Heart left ventricle (tissue), 13 donors: ENCODE data around the gene SAMD4B.

ENCODE experiments used
- POLR2A ChIP-seq, 2 donors: fragments of 450-650 bp; IDR thresholded peaks; one replicate each; pipeline ENCODE4 v1.6.1; 2017; ENCODE audit warnings: antibody characterized with exemption in 2 of 2, mild to moderate bottlenecking in 2 of 2, moderate library complexity in 2 of 2
- TF ChIP-seq, protein P1 (sequence below), 12 donors: fragments of 200-600 bp; sonication (generic) in 4 of 12; IDR thresholded peaks; one replicate each; pipeline versions ENCODE4 v1.5.0 to v1.8.0; 2018 to 2022; ENCODE audit warnings: antibody characterized with exemption in 12 of 12, mild to moderate bottlenecking in 5 of 12
- donor health status: ischemic (EF 13 %, LVEDD 7.1; RV severe dilation, severe dysfunction).
- donor health status: DM: no; HTN: yes; CAD: no.
- donor health status: DM: no; HTN: no; CAD: no.
- donor health status: ischemic (EF 25% LVEDD 6.9; RV normal size, moderate dysfunction).
- donor health status: ischemic (EF 25% LVEDD 5.7; RV mildly dilated, moderate dysfunction).
- donor health status: ischemic (EF 35%, LVEDD 5.7; RV mildly dilated, moderate dysfunction).
- donor health status: nonischemic (EF 11% LVEDD 7.7; RV severe dilation, severe dysfunction).
- donor health status: DM: yes; HTN: yes; CAD: no.
- donor health status: PGD.
- donor health status: ischemic (EF 29% LVEDD 5.4; RV normal size, mild dysfunction).
- donor health status: nonischemic (EF 23%, LVEDD 6.1; RV moderate dilation, normal function).

- TF ChIP-seq, protein P1, sequence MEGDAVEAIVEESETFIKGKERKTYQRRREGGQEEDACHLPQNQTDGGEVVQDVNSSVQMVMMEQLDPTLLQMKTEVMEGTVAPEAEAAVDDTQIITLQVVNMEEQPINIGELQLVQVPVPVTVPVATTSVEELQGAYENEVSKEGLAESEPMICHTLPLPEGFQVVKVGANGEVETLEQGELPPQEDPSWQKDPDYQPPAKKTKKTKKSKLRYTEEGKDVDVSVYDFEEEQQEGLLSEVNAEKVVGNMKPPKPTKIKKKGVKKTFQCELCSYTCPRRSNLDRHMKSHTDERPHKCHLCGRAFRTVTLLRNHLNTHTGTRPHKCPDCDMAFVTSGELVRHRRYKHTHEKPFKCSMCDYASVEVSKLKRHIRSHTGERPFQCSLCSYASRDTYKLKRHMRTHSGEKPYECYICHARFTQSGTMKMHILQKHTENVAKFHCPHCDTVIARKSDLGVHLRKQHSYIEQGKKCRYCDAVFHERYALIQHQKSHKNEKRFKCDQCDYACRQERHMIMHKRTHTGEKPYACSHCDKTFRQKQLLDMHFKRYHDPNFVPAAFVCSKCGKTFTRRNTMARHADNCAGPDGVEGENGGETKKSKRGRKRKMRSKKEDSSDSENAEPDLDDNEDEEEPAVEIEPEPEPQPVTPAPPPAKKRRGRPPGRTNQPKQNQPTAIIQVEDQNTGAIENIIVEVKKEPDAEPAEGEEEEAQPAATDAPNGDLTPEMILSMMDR (IDR thresholded peaks at IDR 0.05) = no peak
- no peak for TF ChIP-seq POLR2A (IDR thresholded peaks at IDR 0.05)
These were observed 35.0 kb upstream of the SAMD4B start for GRCh38 chr19:39307046-39307821.
